Measurements from ENCODE around the gene XIRP1.

- no peak for TF ChIP-seq GABPA (IDR thresholded peaks at IDR 0.05 in 1 of 2, conservative IDR thresholded peaks at IDR 0.05 in 1 of 2)
- TF ChIP-seq, protein P1, sequence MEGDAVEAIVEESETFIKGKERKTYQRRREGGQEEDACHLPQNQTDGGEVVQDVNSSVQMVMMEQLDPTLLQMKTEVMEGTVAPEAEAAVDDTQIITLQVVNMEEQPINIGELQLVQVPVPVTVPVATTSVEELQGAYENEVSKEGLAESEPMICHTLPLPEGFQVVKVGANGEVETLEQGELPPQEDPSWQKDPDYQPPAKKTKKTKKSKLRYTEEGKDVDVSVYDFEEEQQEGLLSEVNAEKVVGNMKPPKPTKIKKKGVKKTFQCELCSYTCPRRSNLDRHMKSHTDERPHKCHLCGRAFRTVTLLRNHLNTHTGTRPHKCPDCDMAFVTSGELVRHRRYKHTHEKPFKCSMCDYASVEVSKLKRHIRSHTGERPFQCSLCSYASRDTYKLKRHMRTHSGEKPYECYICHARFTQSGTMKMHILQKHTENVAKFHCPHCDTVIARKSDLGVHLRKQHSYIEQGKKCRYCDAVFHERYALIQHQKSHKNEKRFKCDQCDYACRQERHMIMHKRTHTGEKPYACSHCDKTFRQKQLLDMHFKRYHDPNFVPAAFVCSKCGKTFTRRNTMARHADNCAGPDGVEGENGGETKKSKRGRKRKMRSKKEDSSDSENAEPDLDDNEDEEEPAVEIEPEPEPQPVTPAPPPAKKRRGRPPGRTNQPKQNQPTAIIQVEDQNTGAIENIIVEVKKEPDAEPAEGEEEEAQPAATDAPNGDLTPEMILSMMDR (IDR thresholded peaks at IDR 0.05; ENCODE audit: low read depth, low read length, missing input control) = no peak
- TF ChIP-seq RAD21 (IDR thresholded peaks at IDR 0.05) = no peak
- no peak for TF ChIP-seq RXRA (IDR thresholded peaks at IDR 0.05)
- no peak for TF ChIP-seq YY1 (IDR thresholded peaks at IDR 0.05)
- no peak for TF ChIP-seq TAF1 (conservative IDR thresholded peaks at IDR 0.05)
- TF ChIP-seq, protein P2, sequence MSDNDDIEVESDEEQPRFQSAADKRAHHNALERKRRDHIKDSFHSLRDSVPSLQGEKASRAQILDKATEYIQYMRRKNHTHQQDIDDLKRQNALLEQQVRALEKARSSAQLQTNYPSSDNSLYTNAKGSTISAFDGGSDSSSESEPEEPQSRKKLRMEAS (IDR thresholded peaks at IDR 0.05) = no peak
- TF ChIP-seq NR2F2 (IDR thresholded peaks at IDR 0.05) = no peak
- TF ChIP-seq, protein P3, sequence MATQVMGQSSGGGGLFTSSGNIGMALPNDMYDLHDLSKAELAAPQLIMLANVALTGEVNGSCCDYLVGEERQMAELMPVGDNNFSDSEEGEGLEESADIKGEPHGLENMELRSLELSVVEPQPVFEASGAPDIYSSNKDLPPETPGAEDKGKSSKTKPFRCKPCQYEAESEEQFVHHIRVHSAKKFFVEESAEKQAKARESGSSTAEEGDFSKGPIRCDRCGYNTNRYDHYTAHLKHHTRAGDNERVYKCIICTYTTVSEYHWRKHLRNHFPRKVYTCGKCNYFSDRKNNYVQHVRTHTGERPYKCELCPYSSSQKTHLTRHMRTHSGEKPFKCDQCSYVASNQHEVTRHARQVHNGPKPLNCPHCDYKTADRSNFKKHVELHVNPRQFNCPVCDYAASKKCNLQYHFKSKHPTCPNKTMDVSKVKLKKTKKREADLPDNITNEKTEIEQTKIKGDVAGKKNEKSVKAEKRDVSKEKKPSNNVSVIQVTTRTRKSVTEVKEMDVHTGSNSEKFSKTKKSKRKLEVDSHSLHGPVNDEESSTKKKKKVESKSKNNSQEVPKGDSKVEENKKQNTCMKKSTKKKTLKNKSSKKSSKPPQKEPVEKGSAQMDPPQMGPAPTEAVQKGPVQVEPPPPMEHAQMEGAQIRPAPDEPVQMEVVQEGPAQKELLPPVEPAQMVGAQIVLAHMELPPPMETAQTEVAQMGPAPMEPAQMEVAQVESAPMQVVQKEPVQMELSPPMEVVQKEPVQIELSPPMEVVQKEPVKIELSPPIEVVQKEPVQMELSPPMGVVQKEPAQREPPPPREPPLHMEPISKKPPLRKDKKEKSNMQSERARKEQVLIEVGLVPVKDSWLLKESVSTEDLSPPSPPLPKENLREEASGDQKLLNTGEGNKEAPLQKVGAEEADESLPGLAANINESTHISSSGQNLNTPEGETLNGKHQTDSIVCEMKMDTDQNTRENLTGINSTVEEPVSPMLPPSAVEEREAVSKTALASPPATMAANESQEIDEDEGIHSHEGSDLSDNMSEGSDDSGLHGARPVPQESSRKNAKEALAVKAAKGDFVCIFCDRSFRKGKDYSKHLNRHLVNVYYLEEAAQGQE (IDR thresholded peaks at IDR 0.05) = no peak
- TF ChIP-seq EGR1 (IDR thresholded peaks at IDR 0.05; ENCODE audit: low read depth in 2 of 2) = no peak
- TF ChIP-seq FOXA1 (IDR thresholded peaks at IDR 0.05) = no peak
- no peak for TF ChIP-seq ZBTB33 (IDR thresholded peaks at IDR 0.05)
These were observed 49.1 kb downstream of the XIRP1 start for GRCh38 chr3:39143051-39143885.
